Kidney (tissue), 14 donors: ENCODE results near the gene CAMK1D. TPM values are rescaled to one million over a fixed set of nuclear protein-coding genes. Genes with fewer than 3 reads are reported as not detected.
A peak's percentile ranks its signal among the peaks of the same experiment; 100 is the strongest.

Experiments
- DNase-seq, 5 donors: peaks; one replicate each; pipeline ENCODE4 v3.0.0-alpha.2; 2013 to 2020
- FAIRE-seq: peaks from 2 replicates; lab custom pipeline; 2012; peaks lifted over from hg19 to GRCh38; lab: Jason Lieb, UNC
- H3K27ac ChIP-seq, 2 donors: one replicate each; pipeline ENCODE4 v1.7.0; 2013; ENCODE audit warnings: low read depth in 2 of 2, low read length in 2 of 2, inconsistent platforms in 1 of 2
- H3K27me3 ChIP-seq: one replicate; pipeline ENCODE4 v1.7.1; 2013; ENCODE audit warnings: low read length, inconsistent platforms; ENCODE audit not compliant: control insufficient read depth, insufficient read depth
- H3K36me3 ChIP-seq, 3 donors: one replicate each; pipeline versions ENCODE4 v1.7.0 to v1.7.1; 2013; ENCODE audit warnings: low read length in 3 of 3, control low read depth in 1 of 3, inconsistent platforms in 1 of 3; ENCODE audit not compliant: insufficient read depth in 3 of 3, control insufficient read depth in 2 of 3
- H3K4me1 ChIP-seq, 3 donors: one replicate each; pipeline versions ENCODE4 v1.7.0 to v1.7.1; 2013; ENCODE audit warnings: low read length in 3 of 3, inconsistent platforms in 1 of 3, low read depth in 1 of 3; ENCODE audit not compliant: control insufficient read depth in 2 of 3, insufficient read depth in 2 of 3
- H3K4me3 ChIP-seq, 3 donors: one replicate each; pipeline versions ENCODE4 v1.7.0 to v1.8.1; 2013; ENCODE audit warnings: low read length in 3 of 3, control low read depth in 1 of 3, inconsistent platforms in 1 of 3
- H3K9ac ChIP-seq, 3 donors: one replicate each; pipeline versions ENCODE4 v1.7.0 to v1.7.1; 2013; ENCODE audit warnings: low read length in 3 of 3, control low read depth in 1 of 3, inconsistent platforms in 1 of 3
- H3K9me3 ChIP-seq, 3 donors: one replicate each; pipeline versions ENCODE4 v1.7.0 to v1.7.1; 2013; ENCODE audit warnings: low read length in 3 of 3, control low read depth in 1 of 3, inconsistent platforms in 1 of 3; ENCODE audit not compliant: control insufficient read depth in 2 of 3, insufficient read depth in 1 of 3
- intact Hi-C: fragments of 100-400 bp; cut with DNase I; formaldehyde crosslinking; loops from one replicate; pipeline ENCODE4 v1.11.1; 2022
- polyA plus RNA-seq: library from polyadenylated mRNA; stranded (reverse); fragments of 350-450 nt; fragmentation: Illumina TruSeq; extraction: RNeasy Lipid Tissue Mini Kit (QIAGEN cat#74804); gene quantifications from one replicate; pipeline ENCODE4 v1.2.3, GENCODE V29; 2014; ENCODE audit warnings: low read depth, low replicate concordance; ENCODE audit not compliant: insufficient read depth
- total RNA-seq: library from RNA; stranded (reverse); fragmentation: NEBNext Ultra II Directional; extraction: Animal tissue kit (Norgen Biotek cat#: 25700); gene quantifications from one replicate; pipeline ENCODE4 v1.2.1, GENCODE V29; 2021
- TF ChIP-seq, protein P1 (sequence below): IDR thresholded peaks from 3 replicates; pipeline ENCODE4 v1.5.1; 2012; ENCODE audit warnings: mild to moderate bottlenecking, moderate library complexity, borderline replicate concordance; ENCODE audit not compliant: insufficient read depth; ENCODE audit errors: extremely low read depth
- donor health status: control.
- donor health status: control.
- donor health status: control.
- donor health status: control.
- donor health status: control.
- donor health status: DM: yes; HTN: yes; CAD: no.
- donor health status: Normal renal cell carcinoma (clear cell type).

The CAMK1D gene
- total and polyA plus RNA-seq, 2 donors from 2014 or later, result 1.1 to 13.7 TPM

DNA sequence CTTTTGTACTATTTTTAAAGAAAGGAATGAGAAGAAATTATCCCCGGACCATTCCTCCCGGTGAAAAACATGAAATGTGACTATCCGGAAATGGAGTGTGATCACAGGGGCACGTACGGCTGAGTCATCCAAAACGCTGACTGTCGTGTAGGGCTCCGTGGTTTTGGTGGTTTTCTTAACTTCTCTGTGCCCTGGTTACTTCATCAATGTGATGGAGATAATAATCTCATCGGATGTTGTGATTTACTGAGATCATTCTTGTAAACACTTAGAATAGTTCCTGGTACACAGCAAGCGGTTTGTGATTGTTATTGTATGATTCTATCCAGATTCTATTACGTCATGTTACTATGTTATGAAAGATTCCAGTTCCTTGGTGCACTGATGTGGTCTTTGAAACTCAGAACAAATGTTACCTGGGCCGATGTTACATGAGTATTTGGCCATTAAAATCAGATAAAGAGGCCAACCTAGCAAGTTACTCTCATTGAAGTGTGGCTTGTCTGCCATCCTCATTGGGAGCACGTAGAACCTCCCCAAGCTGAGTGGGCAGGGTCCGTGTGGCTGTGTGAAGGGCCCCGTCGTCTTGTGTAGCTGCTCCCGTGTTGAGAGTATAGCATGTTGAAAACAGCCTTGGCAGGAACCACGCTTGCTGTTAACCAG, 99.5 kb downstream of the CAMK1D start:
- no peak overlapping the region for H3K9ac ChIP-seq
- H3K4me3 ChIP-seq, result no peak overlapping the region
- H3K27me3 ChIP-seq, result no peaks in the 10 kb centered on the region
- TF ChIP-seq, protein P1, sequence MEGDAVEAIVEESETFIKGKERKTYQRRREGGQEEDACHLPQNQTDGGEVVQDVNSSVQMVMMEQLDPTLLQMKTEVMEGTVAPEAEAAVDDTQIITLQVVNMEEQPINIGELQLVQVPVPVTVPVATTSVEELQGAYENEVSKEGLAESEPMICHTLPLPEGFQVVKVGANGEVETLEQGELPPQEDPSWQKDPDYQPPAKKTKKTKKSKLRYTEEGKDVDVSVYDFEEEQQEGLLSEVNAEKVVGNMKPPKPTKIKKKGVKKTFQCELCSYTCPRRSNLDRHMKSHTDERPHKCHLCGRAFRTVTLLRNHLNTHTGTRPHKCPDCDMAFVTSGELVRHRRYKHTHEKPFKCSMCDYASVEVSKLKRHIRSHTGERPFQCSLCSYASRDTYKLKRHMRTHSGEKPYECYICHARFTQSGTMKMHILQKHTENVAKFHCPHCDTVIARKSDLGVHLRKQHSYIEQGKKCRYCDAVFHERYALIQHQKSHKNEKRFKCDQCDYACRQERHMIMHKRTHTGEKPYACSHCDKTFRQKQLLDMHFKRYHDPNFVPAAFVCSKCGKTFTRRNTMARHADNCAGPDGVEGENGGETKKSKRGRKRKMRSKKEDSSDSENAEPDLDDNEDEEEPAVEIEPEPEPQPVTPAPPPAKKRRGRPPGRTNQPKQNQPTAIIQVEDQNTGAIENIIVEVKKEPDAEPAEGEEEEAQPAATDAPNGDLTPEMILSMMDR, result no peak
- no peak overlapping the region for H3K27ac ChIP-seq
- H3K36me3 ChIP-seq, result no peaks in the 10 kb centered on the region
- no peak for DNase-seq
- no peak for FAIRE-seq
- no peaks in the 10 kb centered on the region for H3K4me1 ChIP-seq
- intact Hi-C loops, result no loop called here
- no peaks in the 10 kb centered on the region for H3K9me3 ChIP-seq

DNA sequence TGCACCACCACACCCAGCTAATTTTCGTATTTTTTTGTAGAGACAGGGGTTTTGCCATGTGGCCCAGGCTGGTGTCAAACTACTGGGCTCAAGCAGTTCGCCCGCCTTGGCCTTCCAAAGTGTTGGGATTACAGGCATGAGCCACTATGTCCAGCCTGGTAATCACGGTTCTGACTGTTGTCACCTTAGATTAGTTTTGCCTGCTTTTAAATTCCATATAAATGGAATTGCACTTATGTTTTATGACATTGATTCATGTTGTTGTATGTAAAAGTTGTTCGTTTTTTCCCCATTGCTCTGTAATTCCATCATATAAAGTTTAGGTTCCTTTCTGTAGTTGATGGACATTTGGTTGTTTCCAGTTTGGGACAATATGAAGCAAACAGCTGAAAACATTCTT, 106.0 kb downstream of the CAMK1D start:
- TF ChIP-seq, protein P1, result no peak
- intact Hi-C loops, result no loop called here
- Histone ChIP-seq H3K27ac (no peak overlapping the region), H3K4me1 (no peaks in the 10 kb centered on the region), H3K9me3 (no peaks in the 10 kb centered on the region), H3K4me3 (no peak overlapping the region), H3K9ac (no peak overlapping the region), H3K27me3 (no peaks in the 10 kb centered on the region), H3K36me3 (no peaks in the 10 kb centered on the region)
- DNase-seq (no peak), FAIRE-seq (no peak)

DNA sequence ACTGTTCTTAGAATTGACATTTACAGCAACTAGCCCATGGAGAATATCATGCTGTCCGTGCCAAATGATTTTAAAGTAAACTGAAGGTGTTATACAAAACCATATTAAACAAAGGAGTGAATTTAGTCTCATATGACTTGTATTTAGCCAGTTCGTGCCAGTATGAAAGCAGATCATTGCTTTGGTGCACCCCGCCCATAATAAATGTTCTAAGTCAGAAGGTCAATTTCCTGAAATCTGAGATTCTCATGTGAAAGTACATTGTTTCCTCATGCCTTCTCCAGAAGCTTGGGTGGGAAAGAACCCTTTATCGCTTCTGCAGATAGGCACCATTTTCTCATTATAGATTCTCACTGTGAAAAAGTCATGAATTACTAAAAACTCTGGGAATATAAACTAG, 106.4 kb downstream of the CAMK1D start:
- TF ChIP-seq, protein P1, result no peak
- intact Hi-C loops, result no loop called here

DNA sequence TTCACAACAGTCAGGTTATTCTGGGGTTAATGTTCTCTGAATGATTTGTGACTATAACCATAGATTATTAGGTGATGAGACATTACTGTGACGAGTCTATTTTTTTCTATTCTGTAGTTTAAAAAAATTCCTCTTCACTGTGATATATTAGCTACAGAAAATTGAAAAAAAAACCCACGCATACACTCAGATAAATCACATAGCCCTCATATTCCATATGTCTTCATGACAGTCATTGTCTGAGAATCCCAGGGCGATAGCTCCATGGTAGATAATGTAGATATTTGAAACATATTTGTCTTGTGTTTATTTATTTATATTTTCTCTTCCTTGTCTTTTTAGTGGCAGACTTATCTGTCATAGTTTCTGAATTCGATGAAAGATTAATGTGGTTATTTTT, 110.0 kb downstream of the CAMK1D start:
- DNase-seq, result no peak
- H3K9me3 ChIP-seq, result no peaks in the 10 kb centered on the region
- TF ChIP-seq, protein P1, result no peak
- H3K4me1 ChIP-seq, result no peaks in the 10 kb centered on the region
- no peaks in the 10 kb centered on the region for H3K27me3 ChIP-seq
- no peak overlapping the region for H3K27ac ChIP-seq
- H3K4me3 ChIP-seq, result no peak overlapping the region
- no peak overlapping the region for H3K9ac ChIP-seq
- H3K36me3 ChIP-seq, result no peaks in the 10 kb centered on the region
- no peak for FAIRE-seq
- intact Hi-C loops, result no loop called here

More for the DNA sequence above, 106.4 kb downstream of the CAMK1D start:
- no peak for FAIRE-seq
- Histone ChIP-seq H3K4me1 (no peaks in the 10 kb centered on the region), H3K27me3 (no peaks in the 10 kb centered on the region), H3K9me3 (no peaks in the 10 kb centered on the region), H3K36me3 (no peaks in the 10 kb centered on the region), H3K27ac (no peak overlapping the region), H3K4me3 (no peak overlapping the region), H3K9ac (no peak overlapping the region)
- DNase-seq, result peak in 1 of 5 donors; percentile 29
